Measurements from ENCODE around the gene LRBA. TPM values are rescaled to one million over a fixed set of nuclear protein-coding genes. Genes with fewer than 3 reads are reported as not detected.
A peak's percentile ranks its signal among the peaks of the same experiment; 100 is the strongest.

The LRBA gene
- total RNA-seq, 1 experiment from 2014 or later, result 69.1 TPM

GRCh38 chr4:150875367-150875766, 139.7 kb downstream of the LRBA start (continued):
- TF ChIP-seq MLX (CRISPR knock-in tag; IDR thresholded peaks at IDR 0.05), result no peak

GRCh38 chr4:150874338-150875226, 140.5 kb downstream of the LRBA start:
- no peak; the same call in 1 of the 2 replicates for ATAC-seq
- no peaks in the 10 kb centered on the region for H3K27me3 Mint-ChIP-seq (ENCODE audit: low read depth)
- H3K27ac Mint-ChIP-seq, result peak overlapping the region; percentile 78
- no peaks in the 10 kb centered on the region for H3K4me1 Mint-ChIP-seq
- H3K36me3 Mint-ChIP-seq, result peaks cover 14% of the 10 kb centered on the region
- ChIA-PET POLR2A (no interaction called here), CTCF (interaction anchor here (1.3 to 2.2 kb wide), 2 partner anchors 7 to 56 kb away, joined by 5 to 13 read pairs; no protein-coding TSS in a partner anchor)
- no peak overlapping the region for H3K4me3 Mint-ChIP-seq
- H3K9me3 Mint-ChIP-seq, result peaks cover 7% of the 10 kb centered on the region
- TF ChIP-seq ERG (CRISPR knock-in tag; IDR thresholded peaks at IDR 0.05), result no peak
- no peak for TF ChIP-seq ZBTB43 (CRISPR knock-in tag; IDR thresholded peaks at IDR 0.05)
- TF ChIP-seq PRRX2 (CRISPR knock-in tag; IDR thresholded peaks at IDR 0.05), result no peak
- no peak for TF ChIP-seq SP1 (CRISPR knock-in tag; conservative IDR thresholded peaks at IDR 0.05)
- TF ChIP-seq IRF2 (CRISPR knock-in tag; IDR thresholded peaks at IDR 0.05; ENCODE audit: borderline replicate concordance, low read depth), result no peak
- no peak for TF ChIP-seq SOX15 (CRISPR knock-in tag; IDR thresholded peaks at IDR 0.05)
- no peak for TF ChIP-seq TEAD1 (CRISPR knock-in tag; IDR thresholded peaks at IDR 0.05)
- no peak for TF ChIP-seq EMX1 (CRISPR knock-in tag; IDR thresholded peaks at IDR 0.05)
- no peak for TF ChIP-seq AFF4 (CRISPR knock-in tag; IDR thresholded peaks at IDR 0.05; ENCODE audit: borderline replicate concordance)
- no peak for TF ChIP-seq ZNF423 (CRISPR knock-in tag; IDR thresholded peaks at IDR 0.05)
- TF ChIP-seq ZNF263 (CRISPR knock-in tag; IDR thresholded peaks at IDR 0.05; ENCODE audit: low read depth), result no peak
- TF ChIP-seq ZSCAN18 (CRISPR knock-in tag; IDR thresholded peaks at IDR 0.05), result no peak
- DNase-seq (ENCODE audit: low spot score), result no peak

- Mint-ChIP-seq H3K9me3 (no peaks in the 10 kb centered on the region), H3K27me3 (ENCODE audit: low read depth) (no peaks in the 10 kb centered on the region), H3K36me3 (peaks cover 14% of the 10 kb centered on the region), H3K27ac (no peak overlapping the region), H3K4me1 (no peaks in the 10 kb centered on the region), H3K4me3 (no peak overlapping the region)
- DNase-seq (ENCODE audit: low spot score) (no peak), ATAC-seq (peak; percentile 61)
- CTCF ChIA-PET, result interaction anchor here (0.6 to 2.1 kb wide), 33 partner anchors 9 to 857 kb away, joined by 3 to 13 read pairs (median 4); no protein-coding TSS in a partner anchor
- TF ChIP-seq ZSCAN18 (CRISPR knock-in tag; IDR thresholded peaks at IDR 0.05) (no peak), CTCF (IDR thresholded peaks at IDR 0.05) (peak; percentile 53; the same call in 1 of the 2 replicates)
- POLR2A ChIA-PET, result interaction anchor here (0.7 kb wide), 1 partner anchor 1357 kb away, joined by 3 read pairs; no protein-coding TSS in a partner anchor
Measured at GRCh38 chr4:150867148-150867547, 147.9 kb downstream of the LRBA start.
